ENCODE data around the gene SLC15A5. TPM values are rescaled to one million over a fixed set of nuclear protein-coding genes. Genes with fewer than 3 reads are reported as not detected.

Gene SLC15A5
- total RNA-seq, 2 donors from 2014 or later, result not detected

GRCh38 chr12:16221776-16222175 lies 55.7 kb downstream of the SLC15A5 start:
- H3K4me3 ChIP-seq, result no peak overlapping the region
- no peaks in the 10 kb centered on the region for H3K36me3 ChIP-seq
- TF ChIP-seq, protein P1, sequence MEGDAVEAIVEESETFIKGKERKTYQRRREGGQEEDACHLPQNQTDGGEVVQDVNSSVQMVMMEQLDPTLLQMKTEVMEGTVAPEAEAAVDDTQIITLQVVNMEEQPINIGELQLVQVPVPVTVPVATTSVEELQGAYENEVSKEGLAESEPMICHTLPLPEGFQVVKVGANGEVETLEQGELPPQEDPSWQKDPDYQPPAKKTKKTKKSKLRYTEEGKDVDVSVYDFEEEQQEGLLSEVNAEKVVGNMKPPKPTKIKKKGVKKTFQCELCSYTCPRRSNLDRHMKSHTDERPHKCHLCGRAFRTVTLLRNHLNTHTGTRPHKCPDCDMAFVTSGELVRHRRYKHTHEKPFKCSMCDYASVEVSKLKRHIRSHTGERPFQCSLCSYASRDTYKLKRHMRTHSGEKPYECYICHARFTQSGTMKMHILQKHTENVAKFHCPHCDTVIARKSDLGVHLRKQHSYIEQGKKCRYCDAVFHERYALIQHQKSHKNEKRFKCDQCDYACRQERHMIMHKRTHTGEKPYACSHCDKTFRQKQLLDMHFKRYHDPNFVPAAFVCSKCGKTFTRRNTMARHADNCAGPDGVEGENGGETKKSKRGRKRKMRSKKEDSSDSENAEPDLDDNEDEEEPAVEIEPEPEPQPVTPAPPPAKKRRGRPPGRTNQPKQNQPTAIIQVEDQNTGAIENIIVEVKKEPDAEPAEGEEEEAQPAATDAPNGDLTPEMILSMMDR (IDR thresholded peaks at IDR 0.05), result no peak
- H3K9me3 ChIP-seq, result no peaks in the 10 kb centered on the region
- DNase-seq (ENCODE audit: low spot score), result no peak
- H3K27me3 ChIP-seq, result no peaks in the 10 kb centered on the region
- H3K27ac ChIP-seq, result no peak overlapping the region
- no peaks in the 10 kb centered on the region for H3K4me1 ChIP-seq

DNA sequence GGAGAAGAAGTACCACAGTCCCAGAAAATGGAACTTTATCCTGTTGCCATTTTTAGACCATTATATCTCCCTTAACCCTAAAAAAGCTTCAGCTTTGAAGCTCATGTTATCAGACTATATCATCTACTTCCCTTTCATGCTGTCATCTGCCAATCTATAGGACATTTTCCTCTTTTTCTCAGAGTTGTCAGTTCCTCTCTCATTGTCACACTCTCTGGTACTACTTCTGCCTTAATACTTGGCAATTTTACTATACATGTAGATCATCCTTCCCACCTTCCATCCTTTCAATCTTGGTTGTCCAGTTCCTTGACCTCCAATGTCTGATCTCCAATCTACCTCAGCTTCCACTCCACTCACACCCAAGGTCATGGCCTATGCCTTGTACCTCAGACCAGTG lies 57.4 kb downstream of the SLC15A5 start:
- no peak for DNase-seq (ENCODE audit: low spot score)
- no peak overlapping the region for H3K4me3 ChIP-seq
- TF ChIP-seq, protein P1 (IDR thresholded peaks at IDR 0.05), result no peak

DNA sequence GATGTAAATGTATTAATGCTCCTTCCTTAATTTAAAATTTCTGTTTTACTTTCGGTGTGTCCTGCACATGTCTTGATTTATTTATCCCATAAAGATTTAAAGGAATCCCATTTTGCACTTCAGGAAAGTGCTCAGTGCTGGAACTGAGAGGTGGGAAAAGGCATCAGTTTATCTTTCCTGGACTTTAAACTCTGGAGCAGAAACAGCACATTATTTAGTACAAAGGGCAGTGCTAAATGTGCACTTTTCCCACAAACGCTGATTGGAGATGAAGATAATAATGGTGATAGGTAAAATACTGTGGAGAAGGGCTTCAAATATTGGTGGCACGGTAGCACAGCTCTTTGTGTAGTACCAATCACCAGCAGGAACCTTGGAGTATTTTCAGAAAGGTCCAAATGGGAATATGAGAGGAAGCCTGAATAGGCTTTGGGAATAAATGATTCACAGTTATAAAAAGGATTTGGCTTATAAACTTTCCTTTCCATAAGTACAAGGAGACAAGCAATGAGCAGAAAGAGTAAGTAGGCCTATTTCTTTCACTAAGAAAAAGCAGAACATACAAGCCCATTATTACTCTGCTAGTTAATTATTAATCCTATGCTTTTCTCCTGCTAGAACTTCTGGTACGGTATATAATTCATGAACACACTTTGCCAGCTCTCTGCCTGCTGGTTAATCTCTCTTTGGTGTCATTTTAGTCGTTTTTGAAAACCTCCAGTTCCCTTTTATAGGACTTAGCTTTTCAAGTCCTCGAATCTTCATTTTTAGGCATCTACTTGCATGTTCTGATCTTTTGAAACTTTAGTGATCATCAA lies 58.3 kb downstream of the SLC15A5 start:
- no peaks in the 10 kb centered on the region for H3K9me3 ChIP-seq
- no peaks in the 10 kb centered on the region for H3K27me3 ChIP-seq
- no peaks in the 10 kb centered on the region for H3K36me3 ChIP-seq
- no peaks in the 10 kb centered on the region for H3K4me1 ChIP-seq
- TF ChIP-seq, protein P1 (IDR thresholded peaks at IDR 0.05), result no peak
- DNase-seq (ENCODE audit: low spot score), result no peak
- no peak overlapping the region for H3K4me3 ChIP-seq
- no peak overlapping the region for H3K27ac ChIP-seq

More for the DNA sequence above, 57.4 kb downstream of the SLC15A5 start:
- no peak overlapping the region for H3K27ac ChIP-seq
- H3K9me3 ChIP-seq, result no peaks in the 10 kb centered on the region
- no peaks in the 10 kb centered on the region for H3K4me1 ChIP-seq
- no peaks in the 10 kb centered on the region for H3K36me3 ChIP-seq
- no peaks in the 10 kb centered on the region for H3K27me3 ChIP-seq

GRCh38 chr12:16218234-16218633 lies 59.3 kb downstream of the SLC15A5 start:
- no peaks in the 10 kb centered on the region for H3K27me3 ChIP-seq
- H3K9me3 ChIP-seq, result no peaks in the 10 kb centered on the region
- no peaks in the 10 kb centered on the region for H3K4me1 ChIP-seq
- H3K4me3 ChIP-seq, result no peak overlapping the region
- no peaks in the 10 kb centered on the region for H3K36me3 ChIP-seq
- DNase-seq (ENCODE audit: low spot score), result no peak
- TF ChIP-seq, protein P1 (IDR thresholded peaks at IDR 0.05), result no peak
- no peak overlapping the region for H3K27ac ChIP-seq

DNA sequence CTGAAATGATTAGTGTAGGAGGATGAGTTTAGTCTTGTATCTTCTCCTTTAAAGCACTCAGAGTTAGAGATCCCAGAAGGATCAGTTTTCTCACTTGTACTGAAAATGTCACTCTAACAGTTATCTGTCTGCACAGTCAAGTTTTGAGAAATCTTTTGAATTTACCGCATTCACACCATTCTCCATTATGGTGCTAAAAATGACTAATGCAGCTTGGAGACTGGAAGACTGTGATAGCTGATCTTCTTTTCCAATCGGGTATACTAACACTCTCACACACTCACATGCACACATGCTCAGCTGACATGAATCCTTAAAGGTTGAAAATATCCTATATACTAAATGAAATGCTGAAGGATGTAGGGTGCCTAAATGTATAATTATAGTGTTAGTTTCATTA lies 65.8 kb downstream of the SLC15A5 start:
- no peak overlapping the region for H3K4me3 ChIP-seq
- no peak for DNase-seq (ENCODE audit: low spot score)
- TF ChIP-seq, protein P1 (IDR thresholded peaks at IDR 0.05), result no peak
- H3K9me3 ChIP-seq, result no peaks in the 10 kb centered on the region
- no peaks in the 10 kb centered on the region for H3K4me1 ChIP-seq
- no peak overlapping the region for H3K27ac ChIP-seq
- H3K36me3 ChIP-seq, result no peaks in the 10 kb centered on the region
- H3K27me3 ChIP-seq, result no peaks in the 10 kb centered on the region

GRCh38 chr12:16198884-16199283 lies 78.6 kb downstream of the SLC15A5 start:
- TF ChIP-seq, protein P1 (IDR thresholded peaks at IDR 0.05), result no peak

More at GRCh38 chr12:16198884-16199283, 78.6 kb downstream of the SLC15A5 start:
- H3K4me1 ChIP-seq, result no peaks in the 10 kb centered on the region
- H3K9me3 ChIP-seq, result peaks cover 0 to 16% of the 10 kb centered on the region in 2 donors
- H3K36me3 ChIP-seq, result no peaks in the 10 kb centered on the region
- no peak overlapping the region for H3K4me3 ChIP-seq
- DNase-seq (ENCODE audit: low spot score), result no peak
- H3K27me3 ChIP-seq, result no peaks in the 10 kb centered on the region
- no peak overlapping the region for H3K27ac ChIP-seq

All from right atrium auricular region (tissue), 2 donors.